GM12878 (cell line): ENCODE data around the gene PPA1. TPM values are rescaled to one million over a fixed set of nuclear protein-coding genes. Genes with fewer than 3 reads are reported as not detected.

Source experiments
- ATAC-seq: fragments of 200-7000 bp; cut with Tn5 transposase; 3 replicates; pipeline ENCODE4 v1.9.1; 2020; ENCODE audit warnings: mild to moderate bottlenecking, moderate library complexity
- BruUV-seq: library from RNA; stranded (reverse); fragments of 400-500 nt; replicated peaks from 2 replicates; lab custom pipeline; 2021; lab: Mats Ljungman, UMichigan
- CTCF ChIA-PET: fragments of 300-600 bp; sonication (Branson Sonifier 250); formaldehyde crosslinking; extraction: SDS; loops from one replicate; lab custom pipeline; 2021; ENCODE audit warnings: inconsistent platforms; lab: Yijun Ruan, JAX
- POLR2A ChIA-PET: fragments of 350-600 bp; formaldehyde crosslinking; extraction: SDS; loops from one replicate; lab custom pipeline; 2021; ENCODE audit warnings: inconsistent platforms; lab: Charles Lee
- RAD21 ChIA-PET: fragments of 300-600 bp; sonication (Branson Sonifier 250); formaldehyde crosslinking; loops from one replicate; lab custom pipeline; 2023; ENCODE audit warnings: antibody characterized with exemption; ENCODE audit not compliant: unreplicated experiment; lab: Charles Lee
- SMC1A ChIA-PET: fragments of 300-600 bp; sonication (Branson Sonifier 250); formaldehyde crosslinking; loops from one replicate; lab custom pipeline; 2023; ENCODE audit not compliant: unreplicated experiment, uncharacterized antibody; lab: Charles Lee
- DNase-seq: peaks from one replicate; pipeline ENCODE4 v3.0.0-alpha.2; 2011; ENCODE audit warnings: low read depth, low spot score
- FAIRE-seq: peaks from 3 replicates; lab custom pipeline; 2011; peaks lifted over from hg19 to GRCh38; lab: Jason Lieb, UNC
- H2AFZ ChIP-seq: 2 replicates; pipeline ENCODE4 v1.6.0; 2011; ENCODE audit warnings: low read depth, low read length, control low read depth; ENCODE audit not compliant: control insufficient read depth
- H3K27ac ChIP-seq: 2 replicates; pipeline ENCODE4 v1.5.1; 2011; ENCODE audit warnings: control low read depth; ENCODE audit not compliant: control insufficient read depth, insufficient read depth
- H3K27me3 ChIP-seq, 2 experiments: replicated peaks in 1 of 2; 2 replicates each; pipeline versions ENCODE4 v1.6.0 to v1.6.1; 2011; ENCODE audit warnings: low read length in 1 of 2; ENCODE audit not compliant: control insufficient read depth in 2 of 2, insufficient read depth in 2 of 2
- H3K36me3 ChIP-seq, 2 experiments: 2 replicates each; pipeline ENCODE4 v1.5.1; 2011; ENCODE audit warnings: low read length in 1 of 2; ENCODE audit not compliant: control insufficient read depth in 2 of 2, insufficient read depth in 2 of 2
- H3K4me1 ChIP-seq: 2 replicates; pipeline ENCODE4 v1.6.1; 2011; ENCODE audit warnings: mild to moderate bottlenecking, low read length, moderate library complexity, mixed read lengths; ENCODE audit not compliant: control insufficient read depth, insufficient read depth
- H3K4me2 ChIP-seq: 2 replicates; pipeline ENCODE4 v1.6.0; 2011; ENCODE audit warnings: control low read depth; ENCODE audit not compliant: control insufficient read depth, insufficient read depth
- H3K4me3 ChIP-seq: fragments of 200-600 bp; sonication (generic); 2 replicates; pipeline ENCODE4 v1.5.1; 2016
- H3K79me2 ChIP-seq: 2 replicates; pipeline ENCODE4 v1.6.0; 2011; ENCODE audit warnings: low read length; ENCODE audit not compliant: control insufficient read depth, insufficient read depth
- H3K9ac ChIP-seq: 2 replicates; pipeline ENCODE4 v1.8.0; 2011; ENCODE audit warnings: low read length, control low read depth, mixed read lengths; ENCODE audit not compliant: control insufficient read depth, insufficient read depth
- H3K9me3 ChIP-seq: replicated peaks from 3 replicates; pipeline ENCODE4 v1.5.1; 2011; ENCODE audit warnings: mild to moderate bottlenecking, low read length; ENCODE audit not compliant: control insufficient read depth, insufficient read depth
- H4K20me1 ChIP-seq: 2 replicates; pipeline ENCODE4 v1.6.0; 2011; ENCODE audit not compliant: control insufficient read depth, insufficient read depth
- BMI1 ChIP-seq: fragments of 450-650 bp; IDR thresholded peaks from 2 replicates; pipeline ENCODE4 v1.6.1; 2016; ENCODE audit warnings: mild to moderate bottlenecking, moderate library complexity, borderline replicate concordance
- EZH2 ChIP-seq: IDR thresholded peaks from 2 replicates; pipeline ENCODE4 v1.6.1; 2012; ENCODE audit warnings: low read depth, mild to moderate bottlenecking, control low read depth, inconsistent platforms, low read length, borderline replicate concordance; ENCODE audit not compliant: control insufficient read depth
- MEF2A ChIP-seq: IDR thresholded peaks from 2 replicates; pipeline ENCODE4 v1.6.1; 2011; ENCODE audit warnings: low read depth, mild to moderate bottlenecking, low read length, moderate library complexity; ENCODE audit not compliant: insufficient read depth
- MXI1 ChIP-seq: fragments of 150-350 bp; IDR thresholded peaks from 2 replicates; pipeline ENCODE4 v1.6.1; 2011; ENCODE audit warnings: low read depth, mild to moderate bottlenecking, inconsistent platforms, low read length, improper control_type of control experiment
- NFIC ChIP-seq: IDR thresholded peaks from 2 replicates; pipeline ENCODE4 v1.6.1; 2012; ENCODE audit warnings: low read depth, mild to moderate bottlenecking, inconsistent platforms, low read length, moderate library complexity
- NR2C1 ChIP-seq: fragments of 450-650 bp; IDR thresholded peaks from 2 replicates; pipeline ENCODE4 v1.6.1; 2017; ENCODE audit warnings: antibody characterized with exemption, mild to moderate bottlenecking, moderate library complexity
- NR2F1 ChIP-seq: fragments of 450-650 bp; conservative IDR thresholded peaks from 2 replicates; pipeline ENCODE4 v1.6.1; 2017; ENCODE audit warnings: mild to moderate bottlenecking
- POU2F2 ChIP-seq: IDR thresholded peaks from 3 replicates; pipeline ENCODE4 v1.6.1; 2011; ENCODE audit warnings: low read depth, mild to moderate bottlenecking, low read length, borderline replicate concordance
- RELA ChIP-seq: fragments of 450-650 bp; IDR thresholded peaks from 2 replicates; pipeline ENCODE4 v1.8.0; 2014; ENCODE audit warnings: borderline replicate concordance; ENCODE audit not compliant: partially characterized antibody
- ZBED1 ChIP-seq: IDR thresholded peaks from 2 replicates; pipeline ENCODE4 v1.6.1; 2016; ENCODE audit warnings: borderline replicate concordance
- ZNF274 ChIP-seq: IDR thresholded peaks from one replicate; pipeline ENCODE4 v1.8.0; 2011; ENCODE audit not compliant: insufficient read length, insufficient read depth
- WGBS: methylation state at CpG from one replicate; pipeline ENCODE4 v1.1.6; 2016; ENCODE audit warnings: low lambda C conversion rate; ENCODE audit not compliant: insufficient replicate concordance, insufficient coverage; ENCODE audit errors: missing lambda C conversion rate; 5-methylcytosine and 5-hydroxymethylcytosine counted together
- in situ Hi-C: fragments of 300-500 bp; cut with MboI; formaldehyde crosslinking; loops from 9 replicates; pipeline ENCODE4 v1.14.3; 2018; ENCODE audit warnings: mixed read lengths
- intact Hi-C: fragments of 100-400 bp; cut with micrococcal nuclease; formaldehyde crosslinking; loops from one replicate; pipeline ENCODE4 v1.14.2; 2022; ENCODE audit not compliant: unreplicated experiment
- polyA plus RNA-seq, 11 experiments: library from polyadenylated mRNA; depleted of rRNA in 4 of 11; unstranded in 6 of 11; stranded (reverse) in 5 of 11; fragments of >200 nt; fragmentation: Nextera tagmentation in 4 of 11; fragmentation: Illumina TruSeq in 1 of 11; extraction: Ambion mirVana in 4 of 11; extraction: Trizol in 1 of 11; gene quantifications; 1 replicate in 1 of 11; 2 replicates in 10 of 11; pipeline versions ENCODE4 v1.2.1 to v1.2.3, GENCODE V29; 2011 to 2016; ENCODE audit warnings: inconsistent platforms in 2 of 11, missing spikeins in 2 of 11, low read depth in 1 of 11
- total RNA-seq, 4 experiments: library from RNA; depleted of rRNA in 3 of 4; stranded (reverse); fragments of >200 nt in 3 of 4; fragmentation: Illumina TruSeq in 1 of 4; extraction: Trizol in 1 of 4; gene quantifications; 2 replicates each; pipeline versions ENCODE4 v1.2.1 to v1.2.3, GENCODE V29; 2013 to 2021
- TF ChIP-seq, protein P1 (sequence below), 3 experiments: IDR thresholded peaks in 2 of 3; conservative IDR thresholded peaks in 1 of 3; 2 replicates each; pipeline ENCODE4 v1.5.1; 2011; ENCODE audit warnings: low read depth in 3 of 3, low read length in 3 of 3, mild to moderate bottlenecking in 3 of 3, control low read depth in 2 of 3, moderate library complexity in 2 of 3, inconsistent platforms in 1 of 3, mixed read lengths in 1 of 3; ENCODE audit not compliant: control insufficient read depth in 2 of 3, insufficient read depth in 1 of 3; ENCODE audit errors: extremely low read depth in 1 of 3
- TF ChIP-seq, protein P2 (sequence below): fragments of 450-650 bp; IDR thresholded peaks from 2 replicates; pipeline ENCODE4 v1.6.1; 2014; ENCODE audit warnings: mild to moderate bottlenecking
- TF ChIP-seq, protein P3 (sequence below): fragments of 450-650 bp; IDR thresholded peaks from 2 replicates; pipeline ENCODE4 v1.6.1; 2017; ENCODE audit warnings: mild to moderate bottlenecking, low read depth, inconsistent platforms; ENCODE audit not compliant: poor library complexity, severe bottlenecking
- TF ChIP-seq, protein P4 (sequence below): IDR thresholded peaks from 2 replicates; pipeline ENCODE4 v1.6.1; 2011; ENCODE audit warnings: borderline replicate concordance, low read depth, mild to moderate bottlenecking, moderate library complexity, low read length; ENCODE audit not compliant: insufficient read depth, poor library complexity, severe bottlenecking

Gene PPA1
- total and polyA plus RNA-seq, 10 of the 15 experiments (the other 5 are each of a cell fraction or from before 2014, with no cell fraction given): 224 to 452 (median 346) TPM

DNA sequence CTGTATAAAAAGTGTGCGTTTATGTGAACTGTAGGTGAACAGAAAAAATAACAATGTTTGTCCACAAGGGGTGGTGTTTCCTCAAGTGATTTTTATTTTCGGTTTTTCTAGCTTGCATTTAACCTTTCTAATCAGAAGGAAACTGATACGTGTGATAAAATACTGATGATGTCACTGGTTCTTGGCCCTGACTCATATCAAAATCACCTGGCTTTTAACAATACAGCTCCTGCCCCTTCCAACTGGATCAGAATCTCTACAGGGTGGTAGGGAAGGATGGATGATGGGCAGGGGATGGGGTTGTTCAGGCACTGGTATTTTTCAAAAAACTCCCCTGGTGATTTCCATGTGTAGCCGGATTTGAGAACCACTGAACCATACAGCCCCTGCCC is 39.7 kb upstream of the PPA1 start:
- Histone ChIP-seq H4K20me1 (no peaks in the 10 kb centered on the region), H3K79me2 (no peaks in the 10 kb centered on the region), H3K9ac (no peak overlapping the region), H3K36me3 (no peaks in the 10 kb centered on the region), H2AFZ (peak overlapping the region; percentile 78), H3K9me3 (no peaks in the 10 kb centered on the region; the same call in 2 of the 3 replicates), H3K4me1 (peaks cover 31% of the 10 kb centered on the region), H3K4me3 (no peak overlapping the region), H3K27me3 (no peaks in the 10 kb centered on the region), H3K4me2 (peak overlapping the region; percentile 57), H3K27ac (peak overlapping the region; percentile 40)
- SMC1A ChIA-PET: interaction anchor here (0.8 to 12.9 kb wide), 17 partner anchors 9 to 115 kb away, joined by 3 to 274 read pairs (median 7); no protein-coding TSS in a partner anchor
- ATAC-seq (peak; percentile 85), FAIRE-seq (peak; percentile 89), DNase-seq (peak; percentile 74)
- in situ Hi-C loops: loop anchor here (5.0 kb wide), 1 partner anchor 84 kb away; no protein-coding TSS in a partner anchor
- intact Hi-C loops: loop anchor here (2.0 to 5.0 kb wide), 4 partner anchors 41 to 92 kb away; partner anchors contain the start of gene PPA1
- POLR2A ChIA-PET: interaction anchor here (1.0 to 3.6 kb wide), 5 partner anchors 20 to 91 kb away, joined by 3 to 20 read pairs (median 5); no protein-coding TSS in a partner anchor
- CTCF ChIA-PET: interaction anchor here (0.6 to 18.7 kb wide), 20 partner anchors 8 to 126 kb away, joined by 3 to 756 read pairs (median 9); partner anchors contain the start of genes PPA1 and TYSND1
- 0% methylated on average over 4 of the region's 4 CpGs for WGBS
- no TSS peak for BruUV-seq
- RAD21 ChIA-PET: interaction anchor here (0.9 to 8.2 kb wide), 12 partner anchors 12 to 126 kb away, joined by 3 to 90 read pairs (median 10); partner anchors contain the start of genes NPFFR1, PPA1 and TYSND1
- TF ChIP-seq ZBED1 (no peak), EZH2 (no peak), NR2F1 (peak; percentile 67), ZNF274 (no peak), RELA (no peak), NFIC (peak; percentile 58; the same call in 1 of the 2 replicates), MEF2A (no peak), POU2F2 (no peak), NR2C1 (no peak), MXI1 (no peak), BMI1 (no peak)
- TF ChIP-seq, protein P1, sequence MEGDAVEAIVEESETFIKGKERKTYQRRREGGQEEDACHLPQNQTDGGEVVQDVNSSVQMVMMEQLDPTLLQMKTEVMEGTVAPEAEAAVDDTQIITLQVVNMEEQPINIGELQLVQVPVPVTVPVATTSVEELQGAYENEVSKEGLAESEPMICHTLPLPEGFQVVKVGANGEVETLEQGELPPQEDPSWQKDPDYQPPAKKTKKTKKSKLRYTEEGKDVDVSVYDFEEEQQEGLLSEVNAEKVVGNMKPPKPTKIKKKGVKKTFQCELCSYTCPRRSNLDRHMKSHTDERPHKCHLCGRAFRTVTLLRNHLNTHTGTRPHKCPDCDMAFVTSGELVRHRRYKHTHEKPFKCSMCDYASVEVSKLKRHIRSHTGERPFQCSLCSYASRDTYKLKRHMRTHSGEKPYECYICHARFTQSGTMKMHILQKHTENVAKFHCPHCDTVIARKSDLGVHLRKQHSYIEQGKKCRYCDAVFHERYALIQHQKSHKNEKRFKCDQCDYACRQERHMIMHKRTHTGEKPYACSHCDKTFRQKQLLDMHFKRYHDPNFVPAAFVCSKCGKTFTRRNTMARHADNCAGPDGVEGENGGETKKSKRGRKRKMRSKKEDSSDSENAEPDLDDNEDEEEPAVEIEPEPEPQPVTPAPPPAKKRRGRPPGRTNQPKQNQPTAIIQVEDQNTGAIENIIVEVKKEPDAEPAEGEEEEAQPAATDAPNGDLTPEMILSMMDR (IDR thresholded peaks at IDR 0.05 in 2 of 3, conservative IDR thresholded peaks at IDR 0.05 in 1 of 3; ENCODE audit: control insufficient read depth in 2 of 3, extremely low read depth in 1 of 3, insufficient read depth in 1 of 3, low read depth in 3 of 3, low read length in 3 of 3): peak; percentile 35 to 75 (median 51); a peak in 5 of 6 replicates
- TF ChIP-seq, protein P2, sequence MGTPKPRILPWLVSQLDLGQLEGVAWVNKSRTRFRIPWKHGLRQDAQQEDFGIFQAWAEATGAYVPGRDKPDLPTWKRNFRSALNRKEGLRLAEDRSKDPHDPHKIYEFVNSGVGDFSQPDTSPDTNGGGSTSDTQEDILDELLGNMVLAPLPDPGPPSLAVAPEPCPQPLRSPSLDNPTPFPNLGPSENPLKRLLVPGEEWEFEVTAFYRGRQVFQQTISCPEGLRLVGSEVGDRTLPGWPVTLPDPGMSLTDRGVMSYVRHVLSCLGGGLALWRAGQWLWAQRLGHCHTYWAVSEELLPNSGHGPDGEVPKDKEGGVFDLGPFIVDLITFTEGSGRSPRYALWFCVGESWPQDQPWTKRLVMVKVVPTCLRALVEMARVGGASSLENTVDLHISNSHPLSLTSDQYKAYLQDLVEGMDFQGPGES: no peak
- TF ChIP-seq, protein P3, sequence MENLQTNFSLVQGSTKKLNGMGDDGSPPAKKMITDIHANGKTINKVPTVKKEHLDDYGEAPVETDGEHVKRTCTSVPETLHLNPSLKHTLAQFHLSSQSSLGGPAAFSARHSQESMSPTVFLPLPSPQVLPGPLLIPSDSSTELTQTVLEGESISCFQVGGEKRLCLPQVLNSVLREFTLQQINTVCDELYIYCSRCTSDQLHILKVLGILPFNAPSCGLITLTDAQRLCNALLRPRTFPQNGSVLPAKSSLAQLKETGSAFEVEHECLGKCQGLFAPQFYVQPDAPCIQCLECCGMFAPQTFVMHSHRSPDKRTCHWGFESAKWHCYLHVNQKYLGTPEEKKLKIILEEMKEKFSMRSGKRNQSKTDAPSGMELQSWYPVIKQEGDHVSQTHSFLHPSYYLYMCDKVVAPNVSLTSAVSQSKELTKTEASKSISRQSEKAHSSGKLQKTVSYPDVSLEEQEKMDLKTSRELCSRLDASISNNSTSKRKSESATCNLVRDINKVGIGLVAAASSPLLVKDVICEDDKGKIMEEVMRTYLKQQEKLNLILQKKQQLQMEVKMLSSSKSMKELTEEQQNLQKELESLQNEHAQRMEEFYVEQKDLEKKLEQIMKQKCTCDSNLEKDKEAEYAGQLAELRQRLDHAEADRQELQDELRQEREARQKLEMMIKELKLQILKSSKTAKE: peak; percentile 47
- TF ChIP-seq, protein P4, sequence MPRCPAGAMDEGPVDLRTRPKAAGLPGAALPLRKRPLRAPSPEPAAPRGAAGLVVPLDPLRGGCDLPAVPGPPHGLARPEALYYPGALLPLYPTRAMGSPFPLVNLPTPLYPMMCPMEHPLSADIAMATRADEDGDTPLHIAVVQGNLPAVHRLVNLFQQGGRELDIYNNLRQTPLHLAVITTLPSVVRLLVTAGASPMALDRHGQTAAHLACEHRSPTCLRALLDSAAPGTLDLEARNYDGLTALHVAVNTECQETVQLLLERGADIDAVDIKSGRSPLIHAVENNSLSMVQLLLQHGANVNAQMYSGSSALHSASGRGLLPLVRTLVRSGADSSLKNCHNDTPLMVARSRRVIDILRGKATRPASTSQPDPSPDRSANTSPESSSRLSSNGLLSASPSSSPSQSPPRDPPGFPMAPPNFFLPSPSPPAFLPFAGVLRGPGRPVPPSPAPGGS: no peak
